KMS-11 (cell line): Measurements from ENCODE around the gene LRRC17.

Experiments used
- H2AFZ ChIP-seq: fragments of 200-600 bp; sonication (generic); 2 replicates; pipeline ENCODE4 v1.6.1; 2016; ENCODE audit warnings: antibody characterized with exemption, mixed run types, low read depth
- H3K27ac ChIP-seq: fragments of 200-600 bp; sonication (generic); 2 replicates; pipeline ENCODE4 v1.6.1; 2016; ENCODE audit warnings: mild to moderate bottlenecking, mixed run types
- H3K27me3 ChIP-seq: fragments of 200-600 bp; sonication (generic); 2 replicates; pipeline ENCODE4 v1.6.1; 2017; ENCODE audit warnings: mild to moderate bottlenecking, low read depth, mixed run types, moderate library complexity; ENCODE audit not compliant: insufficient read depth
- H3K36me3 ChIP-seq: fragments of 200-600 bp; sonication (generic); 2 replicates; pipeline ENCODE4 v1.6.1; 2017; ENCODE audit warnings: mild to moderate bottlenecking, mixed run types; ENCODE audit not compliant: insufficient read depth
- H3K4me1 ChIP-seq: fragments of 200-600 bp; sonication (generic); 2 replicates; pipeline ENCODE4 v1.6.1; 2016; ENCODE audit warnings: mild to moderate bottlenecking, low read depth, mixed run types; ENCODE audit not compliant: poor library complexity, severe bottlenecking
- H3K4me2 ChIP-seq: fragments of 200-600 bp; sonication (generic); 2 replicates; pipeline ENCODE4 v1.7.0; 2016; ENCODE audit warnings: mild to moderate bottlenecking, mixed run types
- H3K4me3 ChIP-seq: fragments of 200-600 bp; sonication (generic); IDR thresholded peaks from 2 replicates; pipeline ENCODE4 v1.6.1; 2017; ENCODE audit warnings: low read depth, low read length, mixed read lengths; ENCODE audit not compliant: insufficient read depth
- H3K79me2 ChIP-seq: fragments of 200-600 bp; sonication (generic); 2 replicates; pipeline ENCODE4 v1.6.1; 2016; ENCODE audit warnings: low read depth, mixed run types; ENCODE audit not compliant: insufficient read depth
- H3K9ac ChIP-seq: fragments of 200-600 bp; sonication (generic); 2 replicates; pipeline ENCODE4 v1.6.1; 2016; ENCODE audit warnings: mild to moderate bottlenecking, mixed run types
- H4K20me1 ChIP-seq: fragments of 200-600 bp; sonication (generic); 2 replicates; pipeline ENCODE4 v1.6.1; 2016; ENCODE audit warnings: mild to moderate bottlenecking, mixed run types; ENCODE audit not compliant: insufficient read depth
- CTCF ChIP-seq: fragments of 200-600 bp; sonication (generic); conservative IDR thresholded peaks from 2 replicates; pipeline ENCODE4 v1.6.1; 2017; ENCODE audit warnings: low read depth, mild to moderate bottlenecking, antibody characterized with exemption, low read length, moderate library complexity, mixed read lengths

The LRRC17 gene

GRCh38 chr7:102895602-102896001 is 17.2 kb upstream of the LRRC17 start:
- Histone ChIP-seq H3K4me1 (no peaks in the 10 kb centered on the region), H3K9ac (no peak overlapping the region), H3K4me2 (no peak overlapping the region), H3K36me3 (no peaks in the 10 kb centered on the region), H3K79me2 (no peaks in the 10 kb centered on the region), H3K27me3 (no peaks in the 10 kb centered on the region), H3K4me3 (no peak overlapping the region), H3K27ac (no peak overlapping the region), H2AFZ (no peak overlapping the region), H4K20me1 (no peaks in the 10 kb centered on the region)
- TF ChIP-seq CTCF, result no peak

- no peak overlapping the region for H3K4me3 ChIP-seq
- H2AFZ ChIP-seq, result no peak overlapping the region
- H3K4me2 ChIP-seq, result no peak overlapping the region
- H3K79me2 ChIP-seq, result no peaks in the 10 kb centered on the region
- no peak for TF ChIP-seq CTCF
- H3K4me1 ChIP-seq, result no peaks in the 10 kb centered on the region
- H3K27ac ChIP-seq, result no peak overlapping the region
- no peak overlapping the region for H3K9ac ChIP-seq
- no peaks in the 10 kb centered on the region for H4K20me1 ChIP-seq
- H3K36me3 ChIP-seq, result no peaks in the 10 kb centered on the region
- H3K27me3 ChIP-seq, result no peaks in the 10 kb centered on the region
These were observed 16.2 kb upstream of the LRRC17 start for GRCh38 chr7:102896585-102896984.

GRCh38 chr7:102897211-102897631 is 15.6 kb upstream of the LRRC17 start:
- H3K79me2 ChIP-seq, result no peaks in the 10 kb centered on the region
- H3K9ac ChIP-seq, result no peak overlapping the region
- no peak for TF ChIP-seq CTCF
- no peaks in the 10 kb centered on the region for H3K27me3 ChIP-seq
- H3K36me3 ChIP-seq, result no peaks in the 10 kb centered on the region
- no peaks in the 10 kb centered on the region for H3K4me1 ChIP-seq
- no peaks in the 10 kb centered on the region for H4K20me1 ChIP-seq
- no peak overlapping the region for H3K4me3 ChIP-seq
- no peak overlapping the region for H3K27ac ChIP-seq
- H3K4me2 ChIP-seq, result no peak overlapping the region
- H2AFZ ChIP-seq, result no peak overlapping the region

GRCh38 chr7:102897856-102898531 is 14.8 kb upstream of the LRRC17 start:
- Histone ChIP-seq H4K20me1 (no peaks in the 10 kb centered on the region), H3K4me2 (no peak overlapping the region), H2AFZ (no peak overlapping the region), H3K27ac (no peak overlapping the region), H3K4me3 (no peak overlapping the region), H3K79me2 (no peaks in the 10 kb centered on the region), H3K27me3 (no peaks in the 10 kb centered on the region), H3K36me3 (no peaks in the 10 kb centered on the region), H3K4me1 (no peaks in the 10 kb centered on the region), H3K9ac (no peak overlapping the region)
- no peak for TF ChIP-seq CTCF
